Measurements from ENCODE around the gene CCDC87.
"Not testable (repeated sequence)": the region's sequence is repeated elsewhere in the genome, so short reads cannot be mapped to it uniquely, and the experiment has no call there.

CCDC87 gene

GRCh38 chr11:66545701-66546367 is 47.0 kb downstream of the CCDC87 start, which contains the start of gene ZDHHC24:
Gene ZDHHC24 (minus strand): TSS chr11:66546048. CDS start chr11:66546003, 45 bp downstream.
- peaks cover 57% of the 10 kb centered on the region for H3K4me1 Mint-ChIP-seq
- peaks cover 4% of the 10 kb centered on the region for H3K27me3 Mint-ChIP-seq (ENCODE audit: low read depth)
- TF ChIP-seq CTCF (IDR thresholded peaks at IDR 0.05; ENCODE audit: unreplicated experiment in 3 of 3): no peak
- peak within 1 kb of the TSS; percentile 15 to 40 (median 33) for H3K27ac Mint-ChIP-seq
- peaks cover 9% of the 10 kb centered on the region for H3K36me3 Mint-ChIP-seq (ENCODE audit: low read depth)
- H3K4me3 Mint-ChIP-seq: peak within 1 kb of the TSS; percentile 84 to 88 (median 87)
- H3K9me3 Mint-ChIP-seq: no peaks in the 10 kb centered on the region

GRCh38 chr11:66544952-66545351 is 47.9 kb downstream of the CCDC87 start:
- H3K27me3 Mint-ChIP-seq (ENCODE audit: low read depth); H3K9me3 Mint-ChIP-seq; H3K36me3 Mint-ChIP-seq (ENCODE audit: low read depth): not testable (repeated sequence)
- H3K4me3 Mint-ChIP-seq: peak overlapping the region; percentile 84 to 88 (median 87)
- peak overlapping the region; percentile 15 to 40 (median 29) for H3K27ac Mint-ChIP-seq
- peaks cover 57% of the 10 kb centered on the region for H3K4me1 Mint-ChIP-seq

- Mint-ChIP-seq H3K36me3 (ENCODE audit: low read depth) (peaks cover 14% of the 10 kb centered on the region), H3K4me3 (peak overlapping the region; percentile 47 to 68 (median 67)), H3K27ac (peak overlapping the region; percentile 51 to 84 (median 78)), H3K27me3 (ENCODE audit: low read depth) (peaks cover 4% of the 10 kb centered on the region), H3K4me1 (peaks cover 48% of the 10 kb centered on the region), H3K9me3 (no peaks in the 10 kb centered on the region)
- TF ChIP-seq CTCF (IDR thresholded peaks at IDR 0.05; ENCODE audit: unreplicated experiment in 3 of 3): peak; percentile 52 to 59 (median 54)
Measured at GRCh38 chr11:66543263-66544107, 49.4 kb downstream of the CCDC87 start.

GRCh38 chr11:66542362-66542761 is 50.5 kb downstream of the CCDC87 start:
- Mint-ChIP-seq H3K9me3 (no peaks in the 10 kb centered on the region), H3K27ac (peak overlapping the region in 2 of 3 experiments; percentile 78 to 84), H3K4me3 (peak overlapping the region; percentile 28 to 51 (median 50)), H3K27me3 (ENCODE audit: low read depth) (no peaks in the 10 kb centered on the region), H3K4me1 (peaks cover 39% of the 10 kb centered on the region), H3K36me3 (ENCODE audit: low read depth) (peaks cover 17% of the 10 kb centered on the region)
- no peak for TF ChIP-seq CTCF (IDR thresholded peaks at IDR 0.05; ENCODE audit: unreplicated experiment in 3 of 3)

- Mint-ChIP-seq H3K4me3 (peak overlapping the region; percentile 16 to 51 (median 50)), H3K9me3 (no peaks in the 10 kb centered on the region), H3K4me1 (peaks cover 36% of the 10 kb centered on the region), H3K36me3 (ENCODE audit: low read depth) (peaks cover 22% of the 10 kb centered on the region), H3K27me3 (ENCODE audit: low read depth) (no peaks in the 10 kb centered on the region), H3K27ac (peak overlapping the region in 2 of 3 experiments; percentile 30 to 78)
- TF ChIP-seq CTCF (IDR thresholded peaks at IDR 0.05; ENCODE audit: unreplicated experiment in 3 of 3): no peak
Measured at GRCh38 chr11:66541892-66542291, 51.0 kb downstream of the CCDC87 start.

- H3K4me3 Mint-ChIP-seq, H3K9me3 Mint-ChIP-seq: not testable (repeated sequence)
- peaks cover 29% of the 10 kb centered on the region for H3K36me3 Mint-ChIP-seq (ENCODE audit: low read depth)
Measured at GRCh38 chr11:66540598-66540997, 52.3 kb downstream of the CCDC87 start.

More at GRCh38 chr11:66540598-66540997, 52.3 kb downstream of the CCDC87 start:
- H3K4me1 Mint-ChIP-seq: peaks cover 30% of the 10 kb centered on the region
- not testable (repeated sequence) for H3K27ac Mint-ChIP-seq; H3K27me3 Mint-ChIP-seq (ENCODE audit: low read depth)

All from nephron (organoid).